Ishikawa (cell line): ENCODE measurements around the gene MRGPRF.

Source experiments
- CEBPB ChIP-seq: IDR thresholded peaks from 2 replicates; pipeline ENCODE4 v1.6.1; 2012
- CREB1 ChIP-seq: IDR thresholded peaks from 2 replicates; pipeline ENCODE4 v1.6.1; 2012; ENCODE audit warnings: low read depth
- EGR1 ChIP-seq: IDR thresholded peaks from 2 replicates; pipeline ENCODE4 v1.6.1; 2012
- EP300 ChIP-seq: IDR thresholded peaks from 2 replicates; pipeline ENCODE4 v1.6.1; 2012; ENCODE audit warnings: borderline replicate concordance
- FOXM1 ChIP-seq: IDR thresholded peaks from 2 replicates; pipeline ENCODE4 v1.6.1; 2012; ENCODE audit warnings: low read depth, borderline replicate concordance
- NFIC ChIP-seq: IDR thresholded peaks from 2 replicates; pipeline ENCODE4 v1.6.1; 2012
- RAD21 ChIP-seq: IDR thresholded peaks from 2 replicates; pipeline ENCODE4 v1.6.1; 2012; ENCODE audit warnings: low read depth
- TAF1 ChIP-seq: IDR thresholded peaks from 2 replicates; pipeline ENCODE4 v1.6.1; 2012; ENCODE audit warnings: low read depth, mild to moderate bottlenecking
- TCF12 ChIP-seq: IDR thresholded peaks from 2 replicates; pipeline ENCODE4 v1.6.1; 2012; ENCODE audit warnings: low read depth
- TEAD4 ChIP-seq: IDR thresholded peaks from 2 replicates; pipeline ENCODE4 v1.6.1; 2012
- YY1 ChIP-seq: IDR thresholded peaks from 2 replicates; pipeline ENCODE4 v1.6.1; 2012; ENCODE audit warnings: low read depth
- ZBTB7A ChIP-seq: IDR thresholded peaks from 2 replicates; pipeline ENCODE4 v1.6.1; 2012; ENCODE audit warnings: low read depth
- TF ChIP-seq, protein P1 (sequence below): IDR thresholded peaks from 2 replicates; pipeline ENCODE4 v1.6.1; 2012
- TF ChIP-seq, protein P2 (sequence below): IDR thresholded peaks from 2 replicates; pipeline ENCODE4 v1.6.1; 2012
- TF ChIP-seq, protein P3 (sequence below): IDR thresholded peaks from 2 replicates; pipeline ENCODE4 v1.6.1; 2012; ENCODE audit warnings: low read depth, mild to moderate bottlenecking

The MRGPRF gene

DNA sequence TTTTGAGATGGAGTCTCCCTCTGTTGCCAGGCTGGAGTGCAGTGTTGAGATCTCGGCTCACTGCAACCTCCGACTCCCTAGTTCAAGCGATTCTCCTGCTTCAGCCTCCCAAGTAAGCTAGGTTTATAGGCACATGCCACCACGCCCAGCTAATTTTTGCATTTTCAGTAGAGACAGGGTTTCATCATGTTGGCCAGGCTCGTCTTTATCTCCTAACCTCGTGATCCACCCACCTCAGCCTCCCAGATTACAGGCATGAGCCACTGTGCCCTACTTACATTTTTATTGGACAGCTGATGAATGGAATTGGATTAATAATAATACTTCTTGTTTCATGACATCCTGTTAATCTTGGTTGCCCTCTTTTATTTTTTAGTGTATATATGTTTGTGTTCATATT lies 29.2 kb downstream of the MRGPRF start:
- TF ChIP-seq, protein P1, sequence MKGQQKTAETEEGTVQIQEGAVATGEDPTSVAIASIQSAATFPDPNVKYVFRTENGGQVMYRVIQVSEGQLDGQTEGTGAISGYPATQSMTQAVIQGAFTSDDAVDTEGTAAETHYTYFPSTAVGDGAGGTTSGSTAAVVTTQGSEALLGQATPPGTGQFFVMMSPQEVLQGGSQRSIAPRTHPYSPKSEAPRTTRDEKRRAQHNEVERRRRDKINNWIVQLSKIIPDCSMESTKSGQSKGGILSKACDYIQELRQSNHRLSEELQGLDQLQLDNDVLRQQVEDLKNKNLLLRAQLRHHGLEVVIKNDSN = no peak
- TF ChIP-seq TAF1 (no peak), CEBPB (no peak), TCF12 (no peak), RAD21 (no peak), YY1 (no peak), ZBTB7A (no peak), CREB1 (no peak), EP300 (no peak), FOXM1 (no peak), EGR1 (no peak)
- TF ChIP-seq, protein P2, sequence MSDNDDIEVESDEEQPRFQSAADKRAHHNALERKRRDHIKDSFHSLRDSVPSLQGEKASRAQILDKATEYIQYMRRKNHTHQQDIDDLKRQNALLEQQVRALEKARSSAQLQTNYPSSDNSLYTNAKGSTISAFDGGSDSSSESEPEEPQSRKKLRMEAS = no peak

DNA sequence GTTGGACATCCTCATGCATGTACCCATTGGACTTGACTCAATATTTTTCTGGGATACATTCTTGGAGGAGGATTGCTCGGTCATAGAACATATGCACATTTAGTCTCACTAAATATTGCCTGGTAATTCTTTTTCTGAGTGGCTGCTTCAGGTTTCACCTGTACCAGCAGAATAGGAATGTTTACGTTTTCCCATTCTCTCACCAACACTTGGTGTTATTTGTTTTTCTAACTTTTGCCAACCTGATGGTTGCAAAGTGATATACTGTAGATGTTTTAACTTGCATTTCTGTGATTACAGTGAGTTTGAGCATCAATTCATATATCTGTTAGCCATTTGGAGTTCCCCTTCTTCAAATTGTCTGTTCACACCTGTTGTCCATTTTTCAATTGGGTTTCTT lies 30.9 kb downstream of the MRGPRF start:
- TF ChIP-seq TCF12 = no peak
- TF ChIP-seq ZBTB7A = no peak
- TF ChIP-seq FOXM1 = no peak
- TF ChIP-seq, protein P1 = no peak
- TF ChIP-seq EGR1 = no peak
- TF ChIP-seq, protein P3, sequence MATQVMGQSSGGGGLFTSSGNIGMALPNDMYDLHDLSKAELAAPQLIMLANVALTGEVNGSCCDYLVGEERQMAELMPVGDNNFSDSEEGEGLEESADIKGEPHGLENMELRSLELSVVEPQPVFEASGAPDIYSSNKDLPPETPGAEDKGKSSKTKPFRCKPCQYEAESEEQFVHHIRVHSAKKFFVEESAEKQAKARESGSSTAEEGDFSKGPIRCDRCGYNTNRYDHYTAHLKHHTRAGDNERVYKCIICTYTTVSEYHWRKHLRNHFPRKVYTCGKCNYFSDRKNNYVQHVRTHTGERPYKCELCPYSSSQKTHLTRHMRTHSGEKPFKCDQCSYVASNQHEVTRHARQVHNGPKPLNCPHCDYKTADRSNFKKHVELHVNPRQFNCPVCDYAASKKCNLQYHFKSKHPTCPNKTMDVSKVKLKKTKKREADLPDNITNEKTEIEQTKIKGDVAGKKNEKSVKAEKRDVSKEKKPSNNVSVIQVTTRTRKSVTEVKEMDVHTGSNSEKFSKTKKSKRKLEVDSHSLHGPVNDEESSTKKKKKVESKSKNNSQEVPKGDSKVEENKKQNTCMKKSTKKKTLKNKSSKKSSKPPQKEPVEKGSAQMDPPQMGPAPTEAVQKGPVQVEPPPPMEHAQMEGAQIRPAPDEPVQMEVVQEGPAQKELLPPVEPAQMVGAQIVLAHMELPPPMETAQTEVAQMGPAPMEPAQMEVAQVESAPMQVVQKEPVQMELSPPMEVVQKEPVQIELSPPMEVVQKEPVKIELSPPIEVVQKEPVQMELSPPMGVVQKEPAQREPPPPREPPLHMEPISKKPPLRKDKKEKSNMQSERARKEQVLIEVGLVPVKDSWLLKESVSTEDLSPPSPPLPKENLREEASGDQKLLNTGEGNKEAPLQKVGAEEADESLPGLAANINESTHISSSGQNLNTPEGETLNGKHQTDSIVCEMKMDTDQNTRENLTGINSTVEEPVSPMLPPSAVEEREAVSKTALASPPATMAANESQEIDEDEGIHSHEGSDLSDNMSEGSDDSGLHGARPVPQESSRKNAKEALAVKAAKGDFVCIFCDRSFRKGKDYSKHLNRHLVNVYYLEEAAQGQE = no peak
- TF ChIP-seq, protein P2 = no peak
- TF ChIP-seq YY1 = no peak
- no peak for TF ChIP-seq EP300
- TF ChIP-seq RAD21 = no peak
- no peak for TF ChIP-seq CREB1
- no peak for TF ChIP-seq TEAD4
- TF ChIP-seq NFIC = no peak
- TF ChIP-seq CEBPB = no peak

DNA sequence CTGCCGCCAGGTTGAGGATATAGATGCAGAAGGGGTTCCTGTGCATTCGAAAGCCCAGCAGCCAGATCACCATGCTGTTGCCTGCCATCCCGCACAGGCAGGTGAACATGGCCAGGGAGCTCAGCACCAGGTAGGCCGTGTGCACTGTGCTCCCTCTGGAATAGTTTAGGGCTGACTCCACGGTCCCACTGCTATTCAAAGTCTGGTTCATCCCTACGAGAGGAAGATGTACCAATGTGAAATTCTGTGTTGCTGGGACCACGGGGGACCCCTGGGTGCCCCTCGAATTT lies 32.3 kb downstream of the MRGPRF start, which contains the start of gene MRGPRD:
MRGPRD (minus strand) TSS at position 211 of the 290 bp plus-strand sequence; CDS start at position 211, 0 bp downstream.
- no peak for TF ChIP-seq EP300
- TF ChIP-seq TCF12 = no peak

DNA sequence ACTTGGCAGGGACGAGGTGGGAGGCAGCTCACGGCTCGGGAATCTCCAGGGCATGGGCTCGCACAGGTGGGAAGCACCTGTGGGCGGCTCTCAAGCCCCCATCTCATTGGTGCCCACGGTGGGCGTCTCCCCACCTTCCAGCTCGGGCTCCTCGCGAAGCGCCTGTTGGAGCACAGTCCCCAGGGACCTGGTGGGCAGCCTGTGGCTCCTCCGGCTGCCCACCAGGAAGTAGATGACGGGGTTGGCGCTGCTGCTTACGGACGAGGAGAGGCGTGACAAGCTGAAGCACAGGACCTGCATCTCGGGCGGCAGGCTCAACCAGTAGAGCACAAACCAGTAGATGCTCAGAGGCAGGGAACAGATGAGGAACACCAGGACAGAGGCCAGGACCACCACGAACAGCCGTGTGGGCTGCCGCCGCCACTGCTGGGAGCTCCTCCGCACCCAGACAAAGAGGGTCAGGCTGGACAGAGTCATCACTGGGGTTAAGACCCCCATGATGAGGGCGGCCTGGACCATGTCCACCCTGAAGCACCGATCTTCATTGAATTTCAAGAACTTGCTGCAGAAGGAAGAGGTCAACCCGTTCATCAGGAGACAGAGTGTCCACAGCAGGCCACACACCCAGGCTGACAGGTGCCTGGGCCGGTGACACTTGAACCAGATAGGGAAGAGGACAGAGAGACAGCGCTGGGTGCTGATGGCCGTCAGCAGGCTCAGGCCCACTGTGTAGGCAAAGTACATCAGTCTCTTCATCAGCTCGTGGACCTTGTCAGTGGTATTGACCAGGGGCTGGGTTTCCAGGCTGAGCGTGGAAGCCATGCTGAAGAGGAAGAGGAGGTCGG lies 32.9 kb downstream of the MRGPRF start:
- TF ChIP-seq CREB1 (no peak), RAD21 (no peak), EGR1 (no peak), CEBPB (no peak)
- TF ChIP-seq, protein P3 = no peak
- TF ChIP-seq, protein P1 = no peak

DNA sequence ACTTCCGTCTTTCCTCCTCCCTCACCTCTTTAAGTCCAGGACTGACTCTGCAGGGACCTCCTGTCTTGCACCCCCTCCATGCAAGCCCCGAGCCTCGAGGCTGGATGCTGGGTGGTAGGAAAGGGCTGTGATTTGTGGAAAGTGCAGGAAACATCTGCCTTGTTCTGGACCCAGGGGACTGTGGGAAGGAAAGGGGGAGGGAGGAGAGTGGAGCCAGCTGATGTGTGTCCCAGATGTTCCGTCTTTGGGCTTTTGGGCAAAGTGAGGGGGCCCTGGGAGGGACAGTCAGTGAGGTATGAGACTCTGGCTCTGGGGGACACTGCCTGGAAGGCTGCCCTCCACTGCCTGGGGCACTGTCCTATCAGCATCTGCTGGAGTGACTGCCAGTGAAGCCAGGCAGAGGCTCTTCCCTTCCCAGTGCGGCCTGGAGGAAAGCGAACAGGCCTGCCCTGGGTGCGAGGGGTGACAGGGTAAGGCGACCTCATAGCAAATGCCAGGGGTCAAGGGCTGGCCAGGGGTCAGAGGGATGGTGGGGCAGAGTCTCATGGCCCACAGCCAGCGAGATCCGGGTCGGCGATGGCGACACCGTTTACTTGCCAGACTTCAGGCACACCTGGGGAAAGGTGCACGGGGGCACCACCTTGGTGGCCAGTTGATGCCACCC lies 34.0 kb downstream of the MRGPRF start:
- TF ChIP-seq ZBTB7A = no peak
- TF ChIP-seq CEBPB = no peak
- TF ChIP-seq, protein P2 = no peak
- no peak for TF ChIP-seq CREB1
- TF ChIP-seq, protein P3 = no peak
- TF ChIP-seq TEAD4 = no peak
- no peak for TF ChIP-seq TAF1
- no peak for TF ChIP-seq EGR1
- no peak for TF ChIP-seq EP300
- TF ChIP-seq, protein P1 = no peak
- no peak for TF ChIP-seq NFIC
- no peak for TF ChIP-seq YY1
- no peak for TF ChIP-seq TCF12
- no peak for TF ChIP-seq RAD21
- TF ChIP-seq FOXM1 = no peak
